ENCODE data around the gene RB1. TPM values are rescaled to one million over a fixed set of nuclear protein-coding genes. Genes with fewer than 3 reads are reported as not detected.

RB1 gene
- 12.4 and 20.1 TPM in 2 replicates for total RNA-seq

- Histone ChIP-seq H3K36me3 (ENCODE audit: control insufficient read depth, insufficient read depth, low read length) (peaks cover 1% of the 10 kb centered on the region), H3K27me3 (ENCODE audit: control insufficient read depth, insufficient read depth, low read length) (no peaks in the 10 kb centered on the region), H3K4me3 (ENCODE audit: low read depth, low read length) (peak within 1 kb of the TSS; percentile 88)
- TF ChIP-seq, protein P1, sequence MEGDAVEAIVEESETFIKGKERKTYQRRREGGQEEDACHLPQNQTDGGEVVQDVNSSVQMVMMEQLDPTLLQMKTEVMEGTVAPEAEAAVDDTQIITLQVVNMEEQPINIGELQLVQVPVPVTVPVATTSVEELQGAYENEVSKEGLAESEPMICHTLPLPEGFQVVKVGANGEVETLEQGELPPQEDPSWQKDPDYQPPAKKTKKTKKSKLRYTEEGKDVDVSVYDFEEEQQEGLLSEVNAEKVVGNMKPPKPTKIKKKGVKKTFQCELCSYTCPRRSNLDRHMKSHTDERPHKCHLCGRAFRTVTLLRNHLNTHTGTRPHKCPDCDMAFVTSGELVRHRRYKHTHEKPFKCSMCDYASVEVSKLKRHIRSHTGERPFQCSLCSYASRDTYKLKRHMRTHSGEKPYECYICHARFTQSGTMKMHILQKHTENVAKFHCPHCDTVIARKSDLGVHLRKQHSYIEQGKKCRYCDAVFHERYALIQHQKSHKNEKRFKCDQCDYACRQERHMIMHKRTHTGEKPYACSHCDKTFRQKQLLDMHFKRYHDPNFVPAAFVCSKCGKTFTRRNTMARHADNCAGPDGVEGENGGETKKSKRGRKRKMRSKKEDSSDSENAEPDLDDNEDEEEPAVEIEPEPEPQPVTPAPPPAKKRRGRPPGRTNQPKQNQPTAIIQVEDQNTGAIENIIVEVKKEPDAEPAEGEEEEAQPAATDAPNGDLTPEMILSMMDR (IDR thresholded peaks at IDR 0.05; ENCODE audit: insufficient read depth, low read length, severe bottlenecking), result no peak
- peak; percentile 81 for DNase-seq (ENCODE audit: low read depth)
- FAIRE-seq, result no peak
Measured at GRCh38 chr13:48303359-48304142, at the start of gene RB1. Gene RB1, plus strand, starts transcription at chr13:48303751. Its CDS starts 162 bp downstream, at chr13:48303913.

- peaks cover 10% of the 10 kb centered on the region for H3K36me3 ChIP-seq (ENCODE audit: control insufficient read depth, insufficient read depth, low read length)
Measured at GRCh38 chr13:48253849-48254248, 49.7 kb upstream of the RB1 start.

GRCh38 chr13:48255090-48255489, 48.5 kb upstream of the RB1 start:
- Histone ChIP-seq H3K27me3 (ENCODE audit: control insufficient read depth, insufficient read depth, low read length) (no peaks in the 10 kb centered on the region), H3K36me3 (ENCODE audit: control insufficient read depth, insufficient read depth, low read length) (peaks cover 10% of the 10 kb centered on the region), H3K4me3 (ENCODE audit: low read depth, low read length) (no peak overlapping the region)
- FAIRE-seq (no peak), DNase-seq (ENCODE audit: low read depth) (no peak)
- TF ChIP-seq, protein P1 (IDR thresholded peaks at IDR 0.05; ENCODE audit: insufficient read depth, low read length, severe bottlenecking), result no peak

More at GRCh38 chr13:48253849-48254248, 49.7 kb upstream of the RB1 start:
- Histone ChIP-seq H3K4me3 (ENCODE audit: low read depth, low read length) (no peak overlapping the region), H3K27me3 (ENCODE audit: control insufficient read depth, insufficient read depth, low read length) (no peaks in the 10 kb centered on the region)
- FAIRE-seq, result no peak
- no peak for DNase-seq (ENCODE audit: low read depth)
- TF ChIP-seq, protein P1 (IDR thresholded peaks at IDR 0.05; ENCODE audit: insufficient read depth, low read length, severe bottlenecking), result no peak

GRCh38 chr13:48255954-48256353, 47.6 kb upstream of the RB1 start:
- H3K36me3 ChIP-seq (ENCODE audit: control insufficient read depth, insufficient read depth, low read length), result peaks cover 10% of the 10 kb centered on the region
- H3K27me3 ChIP-seq (ENCODE audit: control insufficient read depth, insufficient read depth, low read length), result no peaks in the 10 kb centered on the region
- FAIRE-seq, result no peak
- H3K4me3 ChIP-seq (ENCODE audit: low read depth, low read length), result no peak overlapping the region
- TF ChIP-seq, protein P1 (IDR thresholded peaks at IDR 0.05; ENCODE audit: insufficient read depth, low read length, severe bottlenecking), result no peak
- no peak for DNase-seq (ENCODE audit: low read depth)

DNA sequence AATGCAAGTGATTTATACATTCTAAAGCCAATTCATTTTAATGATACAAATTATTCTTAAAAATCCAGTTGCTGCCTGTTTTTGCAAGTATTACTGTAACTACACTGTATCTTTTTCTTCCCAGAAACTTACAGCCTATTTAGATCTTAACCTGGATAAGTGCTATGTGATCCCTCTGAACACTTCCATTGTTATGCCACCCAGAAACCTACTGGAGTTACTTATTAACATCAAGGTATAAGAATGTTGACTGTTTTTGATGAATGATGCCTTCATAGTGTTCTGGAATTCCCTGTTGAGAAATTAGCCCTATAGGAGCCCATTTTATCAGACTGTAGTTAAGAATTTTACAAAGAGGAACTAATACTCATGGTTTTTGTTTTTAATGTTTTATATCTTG, 45.5 kb upstream of the RB1 start:
- Histone ChIP-seq H3K4me3 (ENCODE audit: low read depth, low read length) (no peak overlapping the region), H3K27me3 (ENCODE audit: control insufficient read depth, insufficient read depth, low read length) (no peaks in the 10 kb centered on the region), H3K36me3 (ENCODE audit: control insufficient read depth, insufficient read depth, low read length) (peaks cover 8% of the 10 kb centered on the region)
- TF ChIP-seq, protein P1 (IDR thresholded peaks at IDR 0.05; ENCODE audit: insufficient read depth, low read length, severe bottlenecking), result no peak
- FAIRE-seq, result no peak
- no peak for DNase-seq (ENCODE audit: low read depth)
